ENCODE data around the gene TXLNB. TPM values are rescaled to one million over a fixed set of nuclear protein-coding genes. Genes with fewer than 3 reads are reported as not detected.
"Not testable (repeated sequence)": the region's sequence is repeated elsewhere in the genome, so short reads cannot be mapped to it uniquely, and the experiment has no call there.

The TXLNB gene
- polyA plus RNA-seq, 1 of the 3 experiments (the other 2 are of a cell fraction): 0.12 TPM

- Histone ChIP-seq H3F3A (replicated peaks; ENCODE audit: insufficient read depth) (no peaks in the 10 kb centered on the region), H3K4me1 (ENCODE audit: control insufficient read depth in 1 of 2, insufficient read depth in 2 of 2, low read depth in 1 of 2, low read length in 1 of 2) (no peaks in the 10 kb centered on the region), H3K4me3 (ENCODE audit: low read depth in 2 of 2, low read length in 1 of 2) (no peak overlapping the region), H3K9me3 (no peaks in the 10 kb centered on the region), H3K79me2 (ENCODE audit: insufficient read depth) (no peaks in the 10 kb centered on the region), H3K4me2 (no peak overlapping the region), H4K20me1 (ENCODE audit: insufficient read depth) (no peaks in the 10 kb centered on the region), H3K9ac (no peak overlapping the region), H3K36me3 (replicated peaks in 1 of 2; ENCODE audit: control insufficient read depth in 1 of 2, insufficient read depth in 2 of 2, low read length in 1 of 2) (no peaks in the 10 kb centered on the region), H2AFZ (ENCODE audit: low read depth) (no peak overlapping the region), H3K27me3 (ENCODE audit: insufficient read depth) (peaks cover 7% of the 10 kb centered on the region; the same call in 1 of the 2 replicates), H3K9me2 (no peaks in the 10 kb centered on the region), H3K27ac (ENCODE audit: low read depth in 2 of 2, low read length in 1 of 2) (no peak overlapping the region)
- ChIA-PET POLR2A (no interaction called here), CTCF (interaction anchor here (1.8 kb wide), 1 partner anchor 11 kb away, joined by 6 read pairs; no protein-coding TSS in a partner anchor)
- 19% methylated on average over 3 of the region's 3 CpGs for WGBS (ENCODE audit: low lambda C conversion rate)
- TF ChIP-seq RXRA (IDR thresholded peaks at IDR 0.05; ENCODE audit: borderline replicate concordance, low read depth): no peak
- no peak for TF ChIP-seq MEF2A (IDR thresholded peaks at IDR 0.05; ENCODE audit: borderline replicate concordance, low read depth)
- no peak for DNase-seq
These were observed 61.4 kb downstream of the TXLNB start for GRCh38 chr6:139230391-139230840.

- H3K9me3 ChIP-seq; H3K4me3 ChIP-seq (ENCODE audit: low read depth in 2 of 2, low read length in 1 of 2); POLR2A ChIA-PET; H3K4me1 ChIP-seq (ENCODE audit: control insufficient read depth in 1 of 2, insufficient read depth in 2 of 2, low read depth in 1 of 2, low read length in 1 of 2); H4K20me1 ChIP-seq (ENCODE audit: insufficient read depth); H2AFZ ChIP-seq (ENCODE audit: low read depth); H3K27ac ChIP-seq (ENCODE audit: low read depth in 2 of 2, low read length in 1 of 2); H3K4me2 ChIP-seq; H3K27me3 ChIP-seq (ENCODE audit: insufficient read depth); H3K9ac ChIP-seq; DNase-seq; H3K9me2 ChIP-seq; H3K36me3 ChIP-seq (replicated peaks in 1 of 2; ENCODE audit: control insufficient read depth in 1 of 2, insufficient read depth in 2 of 2, low read length in 1 of 2); H3K79me2 ChIP-seq (ENCODE audit: insufficient read depth); H3F3A ChIP-seq (replicated peaks; ENCODE audit: insufficient read depth): not testable (repeated sequence)
- 60% methylated on average over 3 of the region's 3 CpGs for WGBS (ENCODE audit: low lambda C conversion rate)
- CTCF ChIA-PET: interaction anchor here (0.8 kb wide), 1 partner anchor 136 kb away, joined by 3 read pairs; no protein-coding TSS in a partner anchor
These were observed 63.4 kb downstream of the TXLNB start for GRCh38 chr6:139228387-139228786.

- H3K36me3 ChIP-seq (replicated peaks in 1 of 2; ENCODE audit: control insufficient read depth in 1 of 2, insufficient read depth in 2 of 2, low read length in 1 of 2): no peaks in the 10 kb centered on the region
- peak overlapping the region; percentile 46; the same call in 1 of the 2 replicates for H2AFZ ChIP-seq (ENCODE audit: low read depth)
- peaks cover 0 to 2% of the 10 kb centered on the region in 2 experiments; a peak in 3 of 4 replicates for H3K4me1 ChIP-seq (ENCODE audit: control insufficient read depth in 1 of 2, insufficient read depth in 2 of 2, low read depth in 1 of 2, low read length in 1 of 2)
- no peaks in the 10 kb centered on the region for H3F3A ChIP-seq (replicated peaks; ENCODE audit: insufficient read depth)
- H3K4me3 ChIP-seq (ENCODE audit: low read depth in 2 of 2, low read length in 1 of 2): peak overlapping the region in 1 of 2 experiments; percentile 16; a peak in 1 of 4 replicates
- ChIA-PET CTCF (interaction anchor here (0.6 to 1.5 kb wide), 16 partner anchors 9 to 1222 kb away, joined by 3 to 9 read pairs (median 4); no protein-coding TSS in a partner anchor), POLR2A (no interaction called here)
- H4K20me1 ChIP-seq (ENCODE audit: insufficient read depth): no peaks in the 10 kb centered on the region
- H3K79me2 ChIP-seq (ENCODE audit: insufficient read depth): no peaks in the 10 kb centered on the region
- DNase-seq: no peak
- H3K4me2 ChIP-seq: no peak overlapping the region
- H3K27ac ChIP-seq (ENCODE audit: low read depth in 2 of 2, low read length in 1 of 2): no peak overlapping the region; a peak in 1 of 4 replicates
- H3K9ac ChIP-seq: no peak overlapping the region
- TF ChIP-seq GATA2 (CRISPR knock-in tag; IDR thresholded peaks at IDR 0.05): no peak
- TF ChIP-seq REST (IDR thresholded peaks at IDR 0.05; ENCODE audit: low read depth, low read length): no peak
- TF ChIP-seq PBX3 (IDR thresholded peaks at IDR 0.05): no peak
- TF ChIP-seq MXI1 (IDR thresholded peaks at IDR 0.05; ENCODE audit: low read depth, low read length): no peak
- no peak for TF ChIP-seq USF2 (IDR thresholded peaks at IDR 0.05; ENCODE audit: borderline replicate concordance, low read depth, low read length)
- no peak for TF ChIP-seq FOXJ3 (CRISPR knock-in tag; IDR thresholded peaks at IDR 0.05)
- no peak for TF ChIP-seq RXRA (IDR thresholded peaks at IDR 0.05; ENCODE audit: borderline replicate concordance, low read depth)
- TF ChIP-seq EP300 (IDR thresholded peaks at IDR 0.05; ENCODE audit: borderline replicate concordance in 1 of 2, low read depth in 1 of 2, low read length in 1 of 2): no peak
- no peak for TF ChIP-seq POLR2AphosphoS5 (IDR thresholded peaks at IDR 0.05; ENCODE audit: low read depth, low read length)
- TF ChIP-seq ELF1 (IDR thresholded peaks at IDR 0.05): no peak
- no peak for TF ChIP-seq ZBTB33 (IDR thresholded peaks at IDR 0.05; ENCODE audit: borderline replicate concordance, low read depth)
- TF ChIP-seq TEAD4 (IDR thresholded peaks at IDR 0.05; ENCODE audit: borderline replicate concordance, insufficient read depth): no peak
- TF ChIP-seq NFIC (IDR thresholded peaks at IDR 0.05; ENCODE audit: borderline replicate concordance): no peak
- no peaks in the 10 kb centered on the region for H3K9me3 ChIP-seq
- H3K27me3 ChIP-seq (ENCODE audit: insufficient read depth): no peaks in the 10 kb centered on the region
- 96% methylated on average over 2 of the region's 2 CpGs for WGBS (ENCODE audit: low lambda C conversion rate)
- H3K9me2 ChIP-seq: no peaks in the 10 kb centered on the region
These were observed 72.1 kb downstream of the TXLNB start for GRCh38 chr6:139219746-139220145.
